ENCODE measurements around the gene SKIC2.

DNA sequence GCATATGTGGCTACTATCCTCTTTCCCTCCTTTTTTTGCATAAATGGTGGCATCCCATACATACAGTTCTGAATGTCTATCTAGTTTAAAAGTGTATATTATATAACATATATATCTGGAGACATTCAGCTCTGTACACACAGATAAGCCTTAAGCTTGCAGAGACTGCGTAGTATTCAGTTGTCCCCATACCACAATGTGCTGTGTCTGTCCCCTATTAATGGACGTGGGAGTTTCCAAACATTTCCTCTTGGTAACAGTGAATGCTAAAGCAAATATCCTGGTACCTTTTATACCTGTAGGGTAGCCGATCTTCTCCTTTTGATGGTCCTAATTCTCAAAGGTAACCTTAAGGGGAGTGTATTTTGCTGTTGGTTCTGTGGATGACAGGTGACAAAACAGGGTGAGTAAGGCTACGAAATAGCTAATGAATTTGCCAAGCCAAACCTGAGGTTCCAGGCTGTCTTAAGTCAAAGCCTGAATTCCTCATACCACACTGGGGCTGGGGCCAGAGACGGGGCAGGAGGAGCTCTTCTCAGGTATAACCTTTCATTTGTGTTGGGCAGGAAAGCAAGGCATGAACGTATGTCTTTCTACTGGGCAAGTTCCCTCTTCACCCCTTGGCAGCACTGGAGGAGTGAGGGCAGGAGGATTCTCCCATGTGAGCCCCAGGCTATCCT lies 39.2 kb upstream of the SKIC2 start:
- TF ChIP-seq EZH2 (IDR thresholded peaks at IDR 0.05), result no peak
- TF ChIP-seq, protein P1, sequence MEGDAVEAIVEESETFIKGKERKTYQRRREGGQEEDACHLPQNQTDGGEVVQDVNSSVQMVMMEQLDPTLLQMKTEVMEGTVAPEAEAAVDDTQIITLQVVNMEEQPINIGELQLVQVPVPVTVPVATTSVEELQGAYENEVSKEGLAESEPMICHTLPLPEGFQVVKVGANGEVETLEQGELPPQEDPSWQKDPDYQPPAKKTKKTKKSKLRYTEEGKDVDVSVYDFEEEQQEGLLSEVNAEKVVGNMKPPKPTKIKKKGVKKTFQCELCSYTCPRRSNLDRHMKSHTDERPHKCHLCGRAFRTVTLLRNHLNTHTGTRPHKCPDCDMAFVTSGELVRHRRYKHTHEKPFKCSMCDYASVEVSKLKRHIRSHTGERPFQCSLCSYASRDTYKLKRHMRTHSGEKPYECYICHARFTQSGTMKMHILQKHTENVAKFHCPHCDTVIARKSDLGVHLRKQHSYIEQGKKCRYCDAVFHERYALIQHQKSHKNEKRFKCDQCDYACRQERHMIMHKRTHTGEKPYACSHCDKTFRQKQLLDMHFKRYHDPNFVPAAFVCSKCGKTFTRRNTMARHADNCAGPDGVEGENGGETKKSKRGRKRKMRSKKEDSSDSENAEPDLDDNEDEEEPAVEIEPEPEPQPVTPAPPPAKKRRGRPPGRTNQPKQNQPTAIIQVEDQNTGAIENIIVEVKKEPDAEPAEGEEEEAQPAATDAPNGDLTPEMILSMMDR (IDR thresholded peaks at IDR 0.05), result no peak
